HG02938 (cell line): ENCODE data around the gene AKNA.

Source experiments
- ATAC-seq: cut with Tn5 transposase; IDR thresholded peaks from one replicate; pipeline ENCODE4 v1.9.1; 2021; ENCODE audit warnings: mild to moderate bottlenecking, moderate library complexity; ENCODE audit not compliant: unreplicated experiment

AKNA gene

GRCh38 chr9:114288193-114289091 is 99.3 kb downstream of the AKNA start:
- no peak for ATAC-seq

- no peak for ATAC-seq
Observed at GRCh38 chr9:114287763-114288192, 100.0 kb downstream of the AKNA start.

DNA sequence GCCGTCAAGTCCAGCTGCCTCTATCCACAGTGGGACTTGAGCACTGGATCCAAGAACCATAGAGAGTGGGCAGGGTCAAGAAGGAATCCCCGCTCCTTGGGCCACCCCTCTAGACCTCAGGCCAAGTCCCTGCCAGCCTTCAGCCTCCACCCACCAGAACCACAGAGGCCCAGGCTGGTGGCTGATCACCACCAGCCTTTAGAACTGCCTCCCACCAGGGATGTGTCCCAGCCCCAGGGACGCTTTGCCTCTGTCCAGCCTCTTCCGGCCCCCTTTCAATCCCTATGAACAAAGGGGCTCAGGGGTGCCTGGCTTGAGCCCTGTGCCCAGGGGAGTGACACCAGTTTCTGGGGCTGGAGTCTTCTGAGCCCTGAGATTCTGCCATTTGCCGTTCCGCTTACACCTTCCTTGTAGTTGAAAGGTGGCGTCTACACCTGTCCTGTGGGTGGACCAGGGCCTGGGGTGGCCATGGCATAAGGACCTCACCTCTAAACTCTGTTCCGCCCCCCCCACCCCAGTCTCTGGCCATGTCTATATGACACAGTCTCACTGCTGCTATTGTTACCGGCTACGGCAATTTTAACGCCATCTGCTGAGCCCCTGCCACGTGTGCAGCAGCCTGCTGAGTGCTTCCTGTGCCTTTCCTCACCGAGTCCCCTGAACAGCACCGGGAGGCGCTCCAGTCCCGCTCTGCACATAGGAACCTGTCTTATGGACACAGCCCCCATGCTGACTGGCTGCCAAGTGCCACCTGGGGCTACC is 100.6 kb downstream of the AKNA start:
- ATAC-seq, result no peak

DNA sequence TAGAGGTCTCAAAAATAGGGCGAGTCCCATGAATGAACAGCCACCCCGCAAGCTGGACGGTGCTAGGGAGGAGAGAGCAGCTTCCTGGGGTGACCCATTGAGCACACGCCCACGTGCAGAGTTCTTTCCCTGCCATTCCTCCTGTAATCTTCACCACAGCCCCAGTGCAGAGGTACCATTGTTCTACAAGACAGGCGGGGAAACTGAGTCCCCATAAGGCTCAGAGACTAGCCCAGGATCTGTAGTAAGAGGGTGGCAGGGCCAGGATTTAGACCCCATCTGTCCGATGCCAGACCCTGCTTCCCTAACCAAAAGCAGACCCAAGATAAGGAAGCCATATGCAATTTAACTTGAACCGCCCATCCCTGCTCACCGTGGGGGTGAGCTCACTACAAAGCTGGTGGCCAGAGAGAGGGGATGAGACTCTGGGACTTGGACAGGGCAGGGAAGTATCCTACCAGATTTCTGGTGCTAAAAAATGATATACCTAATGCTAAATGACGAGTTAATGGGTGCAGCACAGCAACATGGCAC is 101.6 kb downstream of the AKNA start:
- no peak for ATAC-seq

DNA sequence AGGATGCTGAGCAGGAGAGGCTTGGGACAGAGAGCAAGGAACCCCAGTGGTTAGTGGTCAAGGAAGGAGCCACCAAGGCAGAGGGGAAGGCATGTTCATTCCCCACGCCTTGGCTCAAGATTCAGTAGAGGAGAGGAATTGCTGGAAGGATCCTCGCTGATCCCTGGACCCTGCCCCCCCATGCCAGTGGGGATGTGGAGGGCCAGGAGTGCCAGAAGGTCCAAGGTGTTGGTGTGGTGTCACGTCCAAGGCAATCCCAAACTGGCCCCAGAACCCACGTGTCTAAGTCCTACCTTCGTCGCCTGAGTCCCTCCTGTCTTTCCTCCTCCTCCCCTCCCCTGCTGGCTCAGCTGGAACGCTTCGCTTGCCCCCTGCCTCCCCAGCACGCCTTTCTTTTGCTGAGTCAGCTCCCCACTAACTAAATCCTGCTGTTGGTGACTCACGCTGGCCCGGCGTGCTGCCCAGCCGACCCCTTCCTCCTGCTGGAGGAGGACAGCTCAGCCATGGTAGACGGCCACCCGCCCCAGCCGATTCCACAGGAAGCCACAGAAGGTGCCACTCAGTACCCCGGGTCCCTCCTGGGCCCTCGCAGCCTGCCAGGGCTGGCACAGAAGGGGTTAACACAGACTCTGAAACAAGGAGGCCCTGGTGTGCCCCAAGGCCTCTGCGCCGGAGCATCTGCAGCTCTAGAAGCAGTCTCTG is 102.5 kb downstream of the AKNA start:
- ATAC-seq, result no peak

GRCh38 chr9:114284316-114285060 is 103.3 kb downstream of the AKNA start:
- no peak for ATAC-seq
